Left ventricle myocardium inferior (tissue), 1 donor: ENCODE results near the gene MAN1C1. TPM values are rescaled to one million over a fixed set of nuclear protein-coding genes. Genes with fewer than 3 reads are reported as not detected.

Experiments
- DNase-seq: peaks from one replicate; pipeline ENCODE4 v3.0.0-alpha.2; 2020
- H3K27ac ChIP-seq: fragments of 200-600 bp; replicated peaks from 2 replicates; pipeline ENCODE4 v1.8.0; 2021
- H3K27me3 ChIP-seq: fragments of 200-600 bp; 2 replicates; pipeline ENCODE4 v1.8.0; 2021; ENCODE audit warnings: low read depth
- H3K36me3 ChIP-seq: fragments of 200-600 bp; 2 replicates; pipeline ENCODE4 v1.8.0; 2021
- H3K4me1 ChIP-seq: fragments of 200-600 bp; 2 replicates; pipeline ENCODE4 v1.8.0; 2021
- H3K4me3 ChIP-seq: fragments of 200-600 bp; 2 replicates; pipeline ENCODE4 v1.8.0; 2021; ENCODE audit warnings: mild to moderate bottlenecking, moderate library complexity
- H3K9me3 ChIP-seq: fragments of 200-600 bp; replicated peaks from 2 replicates; pipeline ENCODE4 v1.8.0; 2021
- CTCF ChIP-seq: fragments of 200-600 bp; IDR thresholded peaks from 2 replicates; pipeline ENCODE4 v1.8.0; 2021; ENCODE audit warnings: antibody characterized with exemption, mild to moderate bottlenecking, borderline replicate concordance
- intact Hi-C: fragments of 100-400 bp; cut with micrococcal nuclease; formaldehyde crosslinking; loops from one replicate; pipeline ENCODE4 v1.11.0; 2022
- total RNA-seq: library from RNA; stranded (reverse); fragmentation: NEBNext Ultra II Directional; extraction: Animal tissue kit (Norgen Biotek cat#: 25700); gene quantifications from one replicate; pipeline ENCODE4 v1.2.1, GENCODE V29; 2021
- donor health status: DM: no; HTN: yes; CAD: no; lungs with severe emphysema.

The MAN1C1 gene
- total RNA-seq, 1 donor from 2014 or later = 18.0 TPM

- intact Hi-C loops = no loop called here
Observed at GRCh38 chr1:25790472-25790871, 173.9 kb downstream of the MAN1C1 start.

GRCh38 chr1:25792115-25792514, 175.5 kb downstream of the MAN1C1 start:
- no peaks in the 10 kb centered on the region for H3K36me3 ChIP-seq
- no peak for DNase-seq
- no peaks in the 10 kb centered on the region for H3K9me3 ChIP-seq
- no peak overlapping the region for H3K27ac ChIP-seq
- TF ChIP-seq CTCF = no peak
- intact Hi-C loops = no loop called here
- no peak overlapping the region for H3K4me3 ChIP-seq
- peaks cover 24% of the 10 kb centered on the region for H3K4me1 ChIP-seq
- H3K27me3 ChIP-seq = no peaks in the 10 kb centered on the region

More at GRCh38 chr1:25790472-25790871, 173.9 kb downstream of the MAN1C1 start:
- no peak overlapping the region for H3K4me3 ChIP-seq
- peaks cover 28% of the 10 kb centered on the region for H3K4me1 ChIP-seq
- H3K27ac ChIP-seq = no peak overlapping the region
- H3K36me3 ChIP-seq = no peaks in the 10 kb centered on the region
- no peak for DNase-seq
- no peaks in the 10 kb centered on the region for H3K27me3 ChIP-seq
- no peaks in the 10 kb centered on the region for H3K9me3 ChIP-seq
- TF ChIP-seq CTCF = no peak

- Histone ChIP-seq H3K27me3 (no peaks in the 10 kb centered on the region), H3K4me3 (no peak overlapping the region), H3K9me3 (no peaks in the 10 kb centered on the region), H3K36me3 (no peaks in the 10 kb centered on the region), H3K4me1 (peaks cover 32% of the 10 kb centered on the region), H3K27ac (peak overlapping the region; percentile 28)
- TF ChIP-seq CTCF = no peak
- intact Hi-C loops = no loop called here
- no peak for DNase-seq
Observed at GRCh38 chr1:25793585-25794170, 177.1 kb downstream of the MAN1C1 start.

- peak overlapping the region; percentile 28 for H3K27ac ChIP-seq
- no peaks in the 10 kb centered on the region for H3K27me3 ChIP-seq
- intact Hi-C loops = no loop called here
Observed at GRCh38 chr1:25794325-25794724, 177.7 kb downstream of the MAN1C1 start.

GRCh38 chr1:25795211-25795610, 178.6 kb downstream of the MAN1C1 start:
- Histone ChIP-seq H3K9me3 (no peaks in the 10 kb centered on the region), H3K27ac (no peak overlapping the region)
- intact Hi-C loops = no loop called here

More at GRCh38 chr1:25794325-25794724, 177.7 kb downstream of the MAN1C1 start:
- H3K36me3 ChIP-seq = no peaks in the 10 kb centered on the region
- no peaks in the 10 kb centered on the region for H3K9me3 ChIP-seq
- no peak overlapping the region for H3K4me3 ChIP-seq
- H3K4me1 ChIP-seq = peaks cover 39% of the 10 kb centered on the region
- no peak for TF ChIP-seq CTCF
- no peak for DNase-seq

More at GRCh38 chr1:25795211-25795610, 178.6 kb downstream of the MAN1C1 start:
- H3K36me3 ChIP-seq = no peaks in the 10 kb centered on the region
- TF ChIP-seq CTCF = no peak
- no peak for DNase-seq
- peaks cover 43% of the 10 kb centered on the region for H3K4me1 ChIP-seq
- H3K27me3 ChIP-seq = no peaks in the 10 kb centered on the region
- H3K4me3 ChIP-seq = no peak overlapping the region
